Neural cell (in vitro differentiated cells): Measurements from ENCODE around the gene STAB1. TPM values are rescaled to one million over a fixed set of nuclear protein-coding genes. Genes with fewer than 3 reads are reported as not detected.

Experiments used
- H2AFZ ChIP-seq: fragments of 200-600, 300-800 bp; sonication (generic), shearing (Covaris generic); 2 replicates; pipeline ENCODE4 v1.6.0; 2014; ENCODE audit warnings: low read depth, mild to moderate bottlenecking, antibody characterized with exemption, low read length, moderate library complexity
- H3F3A ChIP-seq: fragments of 200-600 bp; shearing (Covaris generic); 2 replicates; pipeline ENCODE4 v1.6.1; 2016; ENCODE audit warnings: mild to moderate bottlenecking, moderate library complexity, mixed read lengths, antibody characterized with exemption, low read length; ENCODE audit not compliant: insufficient read depth, poor library complexity, severe bottlenecking
- H3K27ac ChIP-seq: fragments of 200-600, 300-800 bp; sonication (generic), shearing (Covaris generic); 2 replicates; pipeline ENCODE4 v1.5.1; 2014; ENCODE audit warnings: mild to moderate bottlenecking, low read length, moderate library complexity
- H3K27me3 ChIP-seq: fragments of 300-800, 200-600 bp; sonication (generic), shearing (Covaris generic); 2 replicates; pipeline ENCODE4 v1.6.0; 2014; ENCODE audit warnings: mild to moderate bottlenecking, low read depth, low read length, moderate library complexity; ENCODE audit not compliant: insufficient read depth
- H3K36me3 ChIP-seq: fragments of 300-800, 200-600 bp; sonication (generic), shearing (Covaris generic); 2 replicates; pipeline ENCODE4 v1.5.1; 2014; ENCODE audit warnings: mild to moderate bottlenecking, antibody characterized with exemption, low read length, moderate library complexity; ENCODE audit not compliant: insufficient read depth
- H3K4me2 ChIP-seq: fragments of 300-800, 200-600 bp; sonication (generic), shearing (Covaris generic); 2 replicates; pipeline ENCODE4 v1.6.0; 2014; ENCODE audit warnings: mild to moderate bottlenecking, low read length
- H3K4me3 ChIP-seq: fragments of 300-800, 200-600 bp; sonication (generic), shearing (Covaris generic); 2 replicates; pipeline ENCODE4 v1.5.1; 2014; ENCODE audit warnings: mild to moderate bottlenecking, low read length, moderate library complexity
- H3K79me2 ChIP-seq: fragments of 200-600 bp; shearing (Covaris generic); replicated peaks from 2 replicates; pipeline ENCODE4 v1.6.0; 2014; ENCODE audit warnings: mild to moderate bottlenecking, low read length, moderate library complexity; ENCODE audit not compliant: insufficient read depth
- H3K9ac ChIP-seq: fragments of 300-800, 200-600 bp; sonication (generic), shearing (Covaris generic); 2 replicates; pipeline ENCODE4 v1.6.1; 2016; ENCODE audit warnings: mild to moderate bottlenecking, low read length, mixed read lengths
- H3K9me2 ChIP-seq: fragments of 200-600 bp; shearing (Covaris generic); 2 replicates; pipeline ENCODE4 v1.6.1; 2016; ENCODE audit warnings: mild to moderate bottlenecking, low read length, mixed read lengths; ENCODE audit not compliant: insufficient read depth
- H3K9me3 ChIP-seq: fragments of 200-600, 300-800 bp; sonication (generic), shearing (Covaris generic); 2 replicates; pipeline ENCODE4 v1.6.1; 2016; ENCODE audit warnings: mild to moderate bottlenecking, mixed run types, low read length, moderate library complexity, mixed read lengths
- H4K20me1 ChIP-seq: fragments of 200-600 bp; shearing (Covaris generic); 2 replicates; pipeline ENCODE4 v1.6.1; 2016; ENCODE audit warnings: mild to moderate bottlenecking, mixed run types; ENCODE audit not compliant: insufficient read depth
- CTCF ChIP-seq: fragments of 450-650 bp; IDR thresholded peaks from 2 replicates; pipeline ENCODE4 v1.5.1; 2014; ENCODE audit warnings: antibody characterized with exemption, mild to moderate bottlenecking, moderate library complexity; ENCODE audit not compliant: poor library complexity, severe bottlenecking
- EP300 ChIP-seq: fragments of 450-650 bp; conservative IDR thresholded peaks from 2 replicates; pipeline ENCODE4 v1.6.1; 2014; ENCODE audit warnings: antibody characterized with exemption, mild to moderate bottlenecking, moderate library complexity; ENCODE audit not compliant: poor library complexity, severe bottlenecking
- EZH2 ChIP-seq: fragments of 200-600, 300-800 bp; shearing (Covaris generic), sonication (generic); IDR thresholded peaks from 2 replicates; pipeline ENCODE4 v1.6.1; 2014; ENCODE audit warnings: antibody characterized with exemption, low read length, borderline replicate concordance, mild to moderate bottlenecking; ENCODE audit not compliant: insufficient read depth, poor library complexity, severe bottlenecking
- MXI1 ChIP-seq: fragments of 450-650 bp; conservative IDR thresholded peaks from 2 replicates; pipeline ENCODE4 v1.6.1; 2014; ENCODE audit warnings: antibody characterized with exemption, mild to moderate bottlenecking; ENCODE audit not compliant: poor library complexity, severe bottlenecking
- POLR2AphosphoS5 ChIP-seq: IDR thresholded peaks from 2 replicates; pipeline ENCODE4 v1.6.1; 2012
- RAD21 ChIP-seq: fragments of 450-650 bp; conservative IDR thresholded peaks from 2 replicates; pipeline ENCODE4 v1.6.1; 2014; ENCODE audit warnings: antibody characterized with exemption, mild to moderate bottlenecking, moderate library complexity
- REST ChIP-seq: IDR thresholded peaks from 2 replicates; pipeline ENCODE4 v1.6.1; 2012; ENCODE audit warnings: borderline replicate concordance
- SMC3 ChIP-seq: fragments of 450-650 bp; conservative IDR thresholded peaks from 2 replicates; pipeline ENCODE4 v1.6.1; 2014; ENCODE audit warnings: antibody characterized with exemption, mild to moderate bottlenecking, moderate library complexity; ENCODE audit not compliant: poor library complexity
- TAF1 ChIP-seq: IDR thresholded peaks from 2 replicates; pipeline ENCODE4 v1.6.1; 2012; ENCODE audit warnings: low read depth
- polyA plus RNA-seq: library from polyadenylated mRNA; depleted of rRNA; stranded (reverse); fragments of >200 nt; gene quantifications from 2 replicates; pipeline ENCODE4 v1.2.3, GENCODE V29; 2014

Gene STAB1
- polyA plus RNA-seq, 1 donor from 2014 or later, result 0.28 TPM

- no peaks in the 10 kb centered on the region for H3K9me3 ChIP-seq
- no peak overlapping the region for H3K9ac ChIP-seq
- H3K27me3 ChIP-seq, result no peaks in the 10 kb centered on the region
- no peaks in the 10 kb centered on the region for H3K79me2 ChIP-seq
- H3K9me2 ChIP-seq, result no peaks in the 10 kb centered on the region
- no peaks in the 10 kb centered on the region for H4K20me1 ChIP-seq
- H2AFZ ChIP-seq, result no peak overlapping the region
- no peak overlapping the region for H3K27ac ChIP-seq
- H3K4me2 ChIP-seq, result no peak overlapping the region
- no peaks in the 10 kb centered on the region for H3F3A ChIP-seq
- TF ChIP-seq MXI1 (no peak), CTCF (no peak), REST (no peak), EZH2 (no peak), SMC3 (no peak), EP300 (no peak), POLR2AphosphoS5 (no peak), RAD21 (no peak), TAF1 (no peak)
- no peak overlapping the region for H3K4me3 ChIP-seq
- H3K36me3 ChIP-seq, result no peaks in the 10 kb centered on the region
Measured at GRCh38 chr3:52520141-52520667, 25.1 kb downstream of the STAB1 start.

DNA sequence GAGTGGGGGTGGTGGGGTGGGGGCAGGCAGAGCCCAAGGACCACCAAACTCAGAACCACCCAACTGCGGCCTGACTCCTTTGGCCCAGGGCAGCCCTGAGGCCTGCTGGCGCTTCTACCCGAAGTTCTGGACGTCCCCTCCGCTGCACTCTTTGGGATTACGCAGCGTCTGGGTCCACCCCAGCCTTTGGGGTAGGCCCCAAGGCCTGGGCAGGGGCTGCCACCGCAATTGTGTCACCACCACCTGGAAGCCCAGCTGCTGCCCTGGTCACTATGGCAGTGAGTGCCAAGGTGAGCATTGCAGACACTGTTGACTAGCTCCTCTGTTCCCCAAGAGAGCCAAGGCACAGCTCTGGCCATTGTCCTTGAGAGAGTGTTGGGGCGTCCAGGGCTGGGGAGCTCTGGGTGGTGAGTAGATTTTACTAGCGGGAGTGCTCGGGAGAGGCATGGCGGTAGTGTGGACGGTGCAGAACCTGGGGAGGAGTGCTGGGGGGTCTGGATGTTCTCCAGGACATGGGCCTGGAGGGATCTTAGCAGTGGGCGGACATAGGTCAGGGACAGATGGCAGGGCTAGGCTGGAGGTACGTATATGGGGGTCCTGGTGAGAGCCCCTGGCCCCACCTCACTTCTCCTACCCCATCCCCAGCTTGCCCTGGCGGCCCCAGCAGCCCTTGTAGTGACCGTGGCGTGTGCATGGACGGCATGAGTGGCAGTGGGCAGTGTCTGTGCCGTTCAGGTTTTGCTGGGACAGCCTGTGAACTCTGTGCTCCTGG lies 25.8 kb downstream of the STAB1 start:
- Histone ChIP-seq H3K4me2 (no peak overlapping the region), H3F3A (no peaks in the 10 kb centered on the region), H3K9me2 (no peaks in the 10 kb centered on the region), H3K27me3 (no peaks in the 10 kb centered on the region), H3K79me2 (no peaks in the 10 kb centered on the region), H3K4me3 (no peak overlapping the region), H3K36me3 (no peaks in the 10 kb centered on the region), H2AFZ (no peak overlapping the region), H3K27ac (no peak overlapping the region), H3K9me3 (no peaks in the 10 kb centered on the region), H3K9ac (no peak overlapping the region), H4K20me1 (no peaks in the 10 kb centered on the region)
- TF ChIP-seq RAD21 (no peak), TAF1 (no peak), EP300 (no peak), EZH2 (no peak), SMC3 (no peak), REST (no peak), CTCF (no peak), MXI1 (no peak), POLR2AphosphoS5 (no peak)
